HG02973 (cell line): ENCODE results near the gene PITPNM3.

Source experiments
- ATAC-seq: cut with Tn5 transposase; IDR thresholded peaks from one replicate; pipeline ENCODE4 v1.9.1; 2021; ENCODE audit warnings: moderate library complexity; ENCODE audit not compliant: unreplicated experiment

PITPNM3 gene

DNA sequence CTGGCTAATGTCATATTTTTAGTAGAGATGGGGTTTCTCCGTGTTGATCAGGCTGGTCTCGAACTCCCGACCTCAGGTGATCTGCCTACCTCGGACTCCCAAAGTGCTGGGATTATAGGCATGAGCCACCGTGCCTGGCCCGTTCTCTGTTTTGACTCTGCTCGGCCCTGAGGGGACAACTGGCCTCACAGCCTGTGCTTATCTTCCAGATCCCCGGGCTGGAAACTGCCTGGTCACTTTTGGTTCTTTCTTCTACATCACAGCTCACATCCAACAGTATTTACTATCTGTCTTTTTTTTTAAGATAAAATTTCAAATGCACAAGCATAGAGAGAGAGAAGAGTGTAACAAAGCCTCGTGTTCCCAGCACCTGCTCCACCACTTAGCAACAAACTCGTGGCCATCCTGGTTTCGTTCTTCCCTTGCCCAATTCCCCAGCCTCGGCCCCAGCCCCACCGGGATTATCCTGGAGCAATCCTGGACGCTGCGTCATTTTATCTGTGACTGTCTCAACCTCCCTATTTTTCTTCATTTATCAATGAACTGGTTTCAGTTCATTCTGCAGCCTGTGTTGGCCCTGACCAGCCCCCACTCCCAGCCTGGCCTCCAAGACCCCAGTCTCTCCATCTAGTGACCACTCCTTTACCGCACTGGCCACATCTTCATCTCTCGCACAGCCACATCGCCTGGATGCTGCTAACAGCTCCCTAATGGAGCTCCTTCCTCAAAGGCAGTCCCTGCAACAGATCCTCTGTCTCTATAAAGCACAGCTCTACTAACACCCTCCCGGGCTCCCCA, 91.0 kb downstream of the PITPNM3 start:
- ATAC-seq, result no peak

DNA sequence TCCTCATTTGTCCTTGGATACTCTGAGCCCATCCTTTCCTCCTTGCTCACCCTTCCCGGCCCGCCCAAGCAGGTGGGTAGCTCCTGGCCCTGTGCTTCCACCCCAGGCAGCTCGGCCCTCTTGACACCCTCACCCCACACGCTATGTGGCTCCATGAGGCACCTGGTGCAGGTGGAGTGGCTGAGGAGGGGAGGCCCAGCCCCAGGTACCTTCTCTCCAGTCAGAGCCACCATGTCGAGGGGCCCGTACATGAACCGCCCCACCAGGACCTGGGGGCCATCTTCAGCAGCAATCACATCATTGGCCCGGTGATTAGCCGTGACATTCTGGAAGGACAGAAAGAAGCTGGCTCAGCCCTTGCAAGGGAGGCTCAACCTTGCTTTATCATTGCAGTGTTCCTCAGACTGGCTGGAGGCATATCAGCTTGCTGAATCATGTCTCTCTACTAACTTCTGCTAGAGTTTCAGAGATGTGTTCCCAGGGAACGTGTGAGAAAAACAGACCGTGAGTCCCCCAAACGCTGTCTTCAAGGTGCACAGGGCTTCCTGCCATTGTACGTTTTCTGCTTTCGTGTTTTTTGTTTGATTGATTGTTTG, 91.8 kb downstream of the PITPNM3 start:
- ATAC-seq, result no peak

DNA sequence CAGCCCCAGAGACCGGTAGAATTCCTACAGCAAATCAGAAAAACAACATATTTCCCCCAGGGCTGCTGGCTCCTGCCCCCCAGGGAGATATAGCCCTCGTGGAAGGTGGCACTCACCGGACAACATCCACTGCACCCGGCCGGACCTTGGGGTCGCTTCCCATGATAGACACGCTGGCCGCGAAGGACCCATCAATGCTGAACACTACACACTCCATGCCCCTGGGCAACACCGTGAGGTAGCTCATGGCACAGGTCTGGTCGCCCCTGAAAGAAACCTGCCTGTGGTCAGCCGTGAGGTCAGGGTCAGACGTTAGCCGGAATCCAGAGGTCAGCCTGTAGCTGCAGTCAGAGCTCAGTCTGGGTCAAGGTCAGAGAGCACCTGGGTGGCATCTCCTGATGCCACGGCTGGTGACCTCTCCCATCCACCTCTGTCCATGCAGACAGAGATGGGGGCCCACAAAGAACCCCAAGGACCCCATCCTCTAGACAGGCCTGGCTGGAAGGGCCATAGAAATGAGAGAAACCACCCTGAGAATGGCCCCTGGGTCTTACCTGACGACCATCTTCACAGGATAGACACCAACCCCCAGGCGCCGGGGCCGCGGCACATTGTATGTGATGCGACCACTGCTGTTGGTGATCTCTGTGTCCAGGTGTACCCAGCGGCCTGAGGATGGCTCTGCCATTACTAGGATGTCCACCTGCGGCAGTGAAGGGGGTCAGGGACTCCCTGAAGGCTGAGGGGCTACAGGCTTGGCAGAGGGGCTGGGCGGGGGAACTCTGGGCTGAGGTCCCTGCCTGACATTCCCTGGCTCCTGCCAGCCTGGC, 92.5 kb downstream of the PITPNM3 start:
- no peak for ATAC-seq

DNA sequence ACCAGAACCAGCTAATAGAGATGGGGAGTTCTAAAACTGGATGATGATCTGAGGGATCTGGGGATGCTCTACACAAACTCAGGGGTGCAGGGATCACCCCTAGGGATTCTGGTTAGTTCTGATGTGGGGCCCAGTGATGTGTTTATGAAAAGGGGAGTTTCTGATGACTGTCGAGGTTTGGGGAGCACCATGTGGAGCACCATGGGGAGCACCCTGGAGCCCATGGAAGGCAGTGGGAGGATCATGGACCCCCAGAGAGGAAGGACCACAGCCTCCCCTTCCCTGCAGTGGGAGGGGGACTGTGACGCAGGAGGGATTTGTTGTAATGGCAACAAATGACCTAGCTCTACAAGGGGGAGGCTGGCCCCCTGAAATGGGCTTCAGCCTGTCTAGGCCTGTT, 93.7 kb downstream of the PITPNM3 start:
- no peak for ATAC-seq

DNA sequence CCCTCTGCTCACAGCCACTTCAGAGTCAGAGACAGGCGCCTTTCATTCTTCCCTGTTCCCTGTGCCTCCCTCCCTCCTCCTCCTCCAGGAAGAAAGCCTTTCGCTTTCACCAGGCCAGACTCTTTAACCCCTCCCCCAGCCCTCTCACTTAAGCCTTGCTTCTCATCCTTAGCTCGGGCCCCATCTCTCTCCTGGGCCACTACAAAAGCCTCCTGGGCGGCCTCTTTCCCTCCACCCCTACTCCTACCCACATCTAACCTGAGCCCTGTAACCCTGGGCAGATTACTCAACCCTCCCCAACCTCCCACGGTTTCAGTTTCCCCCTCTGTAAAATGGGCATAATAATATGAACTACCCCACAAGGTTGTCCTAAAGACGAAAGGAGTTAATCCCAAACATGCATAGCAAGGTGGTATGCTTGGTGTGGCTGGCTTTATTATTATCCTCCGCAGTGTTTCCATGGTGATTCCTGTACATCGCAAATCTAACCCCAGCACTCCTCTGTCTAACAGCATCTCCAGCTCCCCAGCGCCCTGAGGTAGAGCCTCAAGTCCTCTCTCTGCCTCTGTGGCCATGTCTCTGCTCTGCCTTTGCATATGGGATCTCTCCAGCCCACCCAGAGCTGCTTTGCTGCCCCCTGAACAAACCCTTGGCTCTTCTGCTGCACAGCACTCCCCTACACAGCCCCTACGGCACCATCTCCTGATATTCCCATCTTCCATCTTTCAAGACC, 94.4 kb downstream of the PITPNM3 start:
- ATAC-seq, result no peak

DNA sequence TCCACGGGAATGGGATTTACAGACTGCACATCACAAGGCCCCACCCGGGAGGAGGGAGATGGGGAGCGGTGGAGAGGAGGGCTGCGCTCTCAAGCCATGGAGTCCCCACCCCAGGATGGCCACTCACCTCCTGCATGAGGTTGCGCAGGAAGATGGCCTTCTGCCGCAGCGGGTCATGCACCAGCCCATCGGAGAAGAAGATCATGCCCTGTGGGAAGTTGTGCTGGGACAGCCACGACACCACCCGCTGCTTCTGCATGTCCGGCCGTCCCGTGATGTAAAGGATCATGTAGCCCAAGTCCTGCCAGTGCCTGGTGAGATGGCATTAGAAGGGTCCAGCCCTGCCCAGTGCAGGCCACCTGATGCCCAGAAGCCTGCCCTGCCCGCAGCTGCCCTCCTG, 95.1 kb downstream of the PITPNM3 start:
- ATAC-seq, result no peak

DNA sequence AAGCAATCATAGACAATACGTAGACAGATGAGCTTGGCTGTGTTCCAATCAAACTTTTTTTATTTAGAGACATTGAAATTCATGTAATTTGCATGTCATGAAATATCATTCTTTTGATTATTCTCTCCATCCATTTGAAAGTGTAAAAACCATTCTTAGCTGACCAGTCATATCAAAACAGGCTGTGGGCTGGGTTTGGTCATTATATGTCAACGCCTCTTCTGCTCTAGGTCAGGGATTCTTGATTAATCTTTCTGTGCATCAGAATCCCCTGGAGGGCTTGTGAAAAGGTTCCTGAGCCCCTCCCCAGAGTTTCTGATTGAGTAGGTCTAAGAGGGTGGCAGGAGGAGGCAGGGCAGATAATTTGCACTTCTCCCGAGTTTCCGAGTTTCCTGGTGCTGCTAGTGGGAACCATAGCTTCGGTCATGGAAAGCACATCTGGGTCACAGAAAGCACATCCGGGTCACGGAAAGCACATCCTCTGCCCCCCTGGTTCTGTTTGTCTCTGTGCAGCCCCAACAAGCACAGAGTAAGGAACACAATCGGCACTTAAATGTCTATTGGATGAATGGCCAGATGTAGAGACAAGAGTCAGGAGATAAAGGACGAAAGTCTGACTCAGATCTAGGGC, 95.7 kb downstream of the PITPNM3 start:
- no peak for ATAC-seq

DNA sequence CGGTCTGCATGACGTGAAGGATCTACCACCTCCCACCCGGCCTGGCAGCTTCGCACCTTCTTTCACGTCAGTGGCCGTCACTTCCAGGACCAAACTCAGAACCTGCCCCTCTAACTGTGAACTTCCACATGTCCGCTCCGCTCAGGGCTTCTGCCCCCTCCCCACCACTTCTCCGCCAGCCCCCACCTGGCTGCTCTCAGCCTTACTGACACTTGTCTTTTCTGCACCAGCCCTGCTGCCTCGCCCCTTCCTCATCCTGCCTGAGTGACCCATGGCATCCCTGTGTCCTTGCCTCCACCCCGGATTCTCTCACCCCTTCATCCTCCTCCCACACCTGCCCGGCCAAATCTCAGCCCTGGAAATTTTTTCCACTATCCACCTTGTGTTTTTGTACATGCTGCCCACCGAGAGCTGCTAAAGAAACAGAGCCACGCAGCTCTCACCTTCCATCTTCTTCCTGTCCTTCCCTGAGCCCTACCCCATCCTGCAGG, 97.8 kb downstream of the PITPNM3 start:
- ATAC-seq, result no peak

DNA sequence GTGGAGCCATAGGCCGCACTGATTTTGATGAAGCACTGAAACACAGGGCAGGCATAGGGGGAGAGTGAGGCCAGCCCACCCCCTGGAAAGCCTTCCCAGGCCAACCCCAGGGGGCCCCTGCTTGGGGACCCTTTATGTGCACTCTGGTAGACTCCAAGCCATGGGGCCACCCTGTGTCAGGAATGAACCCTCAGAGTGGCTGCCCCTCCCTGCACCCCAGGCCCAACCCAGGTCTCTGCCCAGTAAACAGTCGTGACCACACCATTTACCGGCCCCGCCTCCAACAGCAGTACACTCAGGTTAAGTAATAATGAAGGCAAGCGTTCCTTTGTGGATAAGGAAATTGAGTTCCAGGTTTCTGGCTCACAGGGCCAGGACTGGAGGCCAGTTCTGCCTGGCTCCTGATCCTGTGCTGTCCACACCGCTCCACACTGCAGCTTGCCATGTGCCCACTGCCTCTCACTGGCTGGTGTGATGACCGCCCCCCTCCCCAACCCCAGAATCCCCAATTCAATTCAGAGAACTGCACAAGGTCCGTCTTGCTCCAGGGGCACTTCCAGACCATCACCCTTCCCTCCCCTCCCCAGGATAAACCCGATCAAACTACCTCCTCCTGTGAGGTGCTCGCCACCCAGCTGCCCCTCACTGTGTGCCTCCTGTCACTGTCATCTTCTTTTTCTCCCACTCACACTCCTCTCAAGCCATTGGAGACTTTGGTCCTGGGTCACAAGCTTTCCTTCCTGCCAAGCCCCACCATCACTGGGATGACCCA, 98.5 kb downstream of the PITPNM3 start:
- no peak for ATAC-seq

DNA sequence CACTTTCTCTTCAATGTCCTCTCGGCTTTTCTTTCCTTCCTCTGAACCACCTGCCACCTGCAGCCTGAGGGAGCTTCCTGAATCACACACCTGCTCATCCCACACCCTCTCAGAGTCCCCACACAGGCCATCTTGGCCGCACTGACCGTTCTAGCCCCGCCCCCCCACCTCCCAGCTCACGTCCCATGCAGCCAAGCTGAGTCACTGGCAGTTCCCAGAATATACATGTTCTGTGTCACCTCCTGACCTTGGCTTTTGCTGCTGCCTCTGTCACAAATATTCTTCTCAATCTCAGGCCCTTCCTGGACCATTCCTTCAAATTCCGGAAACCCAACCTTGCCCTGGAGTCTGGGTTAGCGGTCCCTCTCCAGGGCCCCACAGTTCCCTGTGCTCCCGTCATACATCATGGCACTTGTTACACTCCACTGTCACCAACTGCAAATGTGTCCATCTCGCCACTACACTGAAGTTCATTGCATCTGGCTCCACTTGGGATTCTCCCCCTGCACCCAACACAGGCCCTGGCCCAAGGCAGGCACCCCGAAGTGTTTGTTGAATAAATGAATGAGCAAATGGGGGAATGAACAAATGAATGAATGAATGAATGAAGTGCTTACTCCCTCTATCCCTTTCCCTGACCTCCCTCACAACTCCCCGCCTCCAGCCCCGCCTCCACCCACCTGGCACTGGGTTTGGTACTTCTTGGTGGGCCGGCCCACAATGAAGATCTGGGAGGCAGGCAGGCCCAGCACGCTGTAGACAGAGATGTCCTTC, 99.3 kb downstream of the PITPNM3 start:
- no peak for ATAC-seq

DNA sequence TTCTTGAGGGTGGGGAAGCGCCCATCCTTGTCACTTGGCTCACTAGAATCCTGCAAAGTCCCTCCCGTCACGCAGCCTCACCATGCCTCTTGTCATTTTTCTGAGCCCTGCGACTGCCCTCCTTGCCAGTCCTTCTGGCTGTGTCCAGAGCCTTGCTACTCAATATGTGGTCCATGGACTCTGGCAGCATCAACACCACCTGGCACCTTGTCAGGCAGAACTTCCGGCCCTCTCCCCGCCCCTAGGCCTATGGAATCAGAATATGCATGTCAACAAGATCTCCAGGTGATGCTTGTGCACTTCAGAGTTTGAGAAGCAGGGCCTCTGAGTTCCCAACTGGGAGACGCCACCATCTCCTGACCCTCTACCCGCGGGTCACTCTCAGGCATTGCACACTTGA, 100.0 kb downstream of the PITPNM3 start:
- ATAC-seq, result no peak

DNA sequence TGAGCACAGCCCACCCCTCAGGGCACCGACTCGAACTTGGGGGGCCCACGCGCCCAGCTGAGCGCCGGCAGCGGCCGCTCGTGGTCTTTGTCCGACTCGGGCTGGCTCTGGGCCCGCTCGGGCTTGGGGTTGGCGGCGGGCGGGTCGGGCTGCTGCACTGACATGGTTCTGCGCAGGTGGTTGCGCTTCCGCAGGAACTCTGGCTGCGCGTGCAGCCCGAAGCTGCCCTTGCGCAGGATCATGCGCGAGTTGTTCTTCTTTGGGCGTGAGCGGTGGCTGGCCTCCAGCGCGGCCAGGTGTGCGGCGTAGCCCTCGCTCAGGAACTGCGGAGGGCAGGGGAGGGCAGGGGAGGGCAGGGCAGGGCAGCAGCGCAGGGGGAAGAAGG, 101.0 kb downstream of the PITPNM3 start:
- no peak for ATAC-seq

DNA sequence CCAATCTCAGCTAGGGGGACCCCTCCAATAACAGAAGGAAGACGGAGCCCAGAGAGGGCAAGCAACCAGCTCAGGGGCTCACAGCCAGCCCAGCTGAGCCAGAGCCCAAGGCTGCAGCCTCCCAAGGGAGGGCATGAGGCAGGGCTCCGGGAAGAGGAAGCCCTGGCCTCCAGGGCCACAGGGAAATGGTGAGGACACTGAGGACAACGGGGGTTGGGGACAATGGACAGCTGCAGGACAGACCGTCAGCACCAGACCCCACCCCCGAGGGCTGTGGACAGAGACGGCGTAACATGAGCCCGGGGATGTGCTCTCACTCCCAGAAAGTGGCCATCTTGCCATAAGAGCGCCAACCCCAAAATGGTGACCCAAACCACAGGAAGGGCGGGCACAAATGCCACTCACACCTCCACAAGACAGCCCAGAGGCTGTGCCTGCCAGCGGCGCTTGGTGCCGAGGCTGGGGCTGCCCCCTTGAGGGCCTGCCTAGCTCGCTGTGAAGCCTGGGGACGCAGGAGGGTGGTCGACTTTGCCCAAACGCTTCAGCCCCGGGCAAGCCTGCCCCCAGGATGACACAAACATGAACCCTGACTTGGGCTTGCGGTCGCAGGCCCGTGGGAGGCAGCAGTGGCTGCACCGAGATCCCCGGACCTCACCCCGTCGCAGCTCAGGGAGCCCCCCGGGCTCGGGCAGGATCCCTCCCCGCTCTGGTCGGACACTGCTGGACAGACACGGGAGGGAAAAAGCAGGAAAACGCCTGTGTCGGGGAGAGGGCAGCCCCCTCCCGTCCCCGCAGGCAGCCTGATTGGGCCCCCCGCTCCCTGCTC, 101.6 kb downstream of the PITPNM3 start:
- ATAC-seq, result no peak

DNA sequence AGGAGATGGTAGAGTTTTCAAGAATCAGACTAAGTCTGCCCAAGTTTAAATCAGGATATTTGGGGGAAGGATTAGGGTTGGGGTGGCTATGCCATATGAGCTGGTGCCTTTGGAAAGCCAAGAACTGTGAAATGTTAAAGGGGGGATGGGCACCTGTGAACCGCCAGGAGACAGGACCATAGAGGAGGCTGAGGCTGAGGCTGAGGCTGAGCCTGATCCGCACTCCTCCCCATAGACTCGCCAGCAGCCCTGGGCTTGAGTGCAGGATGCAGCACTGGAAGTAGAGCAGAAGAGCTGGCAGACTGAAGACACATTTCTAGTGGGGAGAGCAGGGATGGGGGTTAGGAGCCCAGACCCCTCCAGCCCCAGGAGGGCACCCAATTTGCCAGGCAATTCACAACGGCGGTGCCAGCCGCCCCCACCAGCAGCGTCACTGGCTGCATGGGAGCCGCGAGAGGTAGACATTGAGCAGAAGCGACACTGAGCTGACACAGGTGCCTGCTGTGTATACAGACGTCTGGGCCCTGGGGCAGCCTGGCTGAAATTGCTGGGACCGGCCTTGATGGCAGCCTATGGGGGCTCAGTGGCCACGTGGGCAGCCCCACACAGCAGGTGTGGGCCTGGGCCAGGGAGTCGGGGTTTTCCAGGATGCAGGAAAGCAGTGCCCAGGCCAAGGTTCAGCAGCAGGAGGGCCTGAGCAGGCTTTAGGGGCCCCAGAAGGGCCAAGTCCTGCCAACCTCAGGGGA, 102.9 kb downstream of the PITPNM3 start:
- no peak for ATAC-seq

DNA sequence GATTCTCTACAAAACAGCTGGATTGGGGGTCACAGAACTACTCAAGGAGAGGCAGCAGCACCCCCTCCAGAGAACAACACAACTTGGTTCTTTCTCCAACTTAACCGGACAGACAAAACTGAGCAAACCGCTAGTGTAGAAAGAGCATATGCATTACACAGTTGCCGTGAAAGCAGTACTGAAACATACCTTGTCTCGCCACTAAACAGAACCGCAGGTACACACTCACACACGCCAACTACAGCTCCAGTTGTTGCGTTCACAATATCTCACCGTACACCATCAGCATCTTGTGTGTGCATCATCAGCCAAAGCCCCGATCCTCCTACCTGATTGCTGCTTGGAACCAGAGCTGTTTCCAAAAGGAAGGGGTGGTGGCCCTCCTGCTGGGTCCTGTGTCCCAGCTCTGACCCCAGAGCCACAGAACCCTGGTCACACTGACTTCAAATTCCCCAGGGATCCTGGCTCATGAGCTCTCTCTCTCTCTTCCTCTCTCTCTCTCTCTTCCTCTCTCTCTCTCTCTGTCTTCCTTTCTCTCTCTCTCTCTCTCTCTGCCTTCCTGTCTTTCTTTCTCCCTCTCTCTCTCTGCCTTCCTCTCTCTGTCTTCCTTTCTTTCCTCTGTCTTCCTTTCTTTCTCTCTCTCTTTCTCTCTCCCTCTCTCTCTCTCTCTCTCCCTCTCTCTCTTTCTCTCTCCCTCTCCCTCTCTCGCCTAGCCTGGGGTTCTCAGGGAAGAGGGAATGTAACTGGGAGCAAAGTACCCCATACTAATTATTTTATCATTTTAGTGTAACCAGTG, 103.7 kb downstream of the PITPNM3 start:
- no peak for ATAC-seq

DNA sequence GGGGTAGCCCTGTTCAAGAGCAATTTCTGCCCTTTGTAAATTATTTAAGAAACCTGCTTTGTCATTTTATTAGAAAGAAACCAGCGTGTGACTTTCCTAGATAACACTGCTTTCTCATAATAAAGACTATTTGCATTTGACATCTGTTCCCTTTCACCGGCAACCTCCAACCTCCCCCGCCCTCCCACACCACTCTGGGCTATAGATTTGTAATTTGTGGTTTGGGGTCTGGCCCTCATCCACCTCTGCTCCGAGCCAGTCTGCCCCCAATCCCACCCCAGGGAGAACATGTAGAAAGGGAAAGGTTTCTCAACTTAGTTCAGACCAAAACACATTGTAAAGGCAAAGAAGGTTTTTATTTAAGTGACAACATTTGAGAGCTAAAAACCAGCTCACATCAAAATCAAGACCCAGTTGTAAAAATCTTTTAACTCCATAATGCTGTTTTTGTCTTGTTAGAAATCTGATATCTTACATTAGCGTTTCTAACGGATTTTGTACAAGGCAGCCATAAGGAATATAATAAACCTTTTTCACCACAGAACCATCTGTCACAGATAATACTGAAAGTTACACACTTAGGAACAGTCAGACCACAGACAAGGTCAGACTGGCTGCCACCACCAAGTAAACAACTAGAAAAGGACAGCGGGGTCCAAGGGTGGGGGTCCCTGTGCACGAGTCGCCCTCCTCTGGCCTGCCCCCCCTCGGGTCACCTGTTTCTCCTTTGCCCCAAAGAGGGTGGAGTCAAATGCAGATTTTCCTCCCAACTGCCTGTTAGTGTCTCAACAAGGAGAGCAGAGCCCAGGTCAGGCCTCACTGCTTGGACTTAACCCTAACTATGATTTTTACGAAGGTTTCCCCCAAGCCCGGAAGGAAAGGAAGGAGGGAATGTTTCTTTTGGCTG, 105.2 kb downstream of the PITPNM3 start:
- no peak for ATAC-seq
